ENCODE data around the gene ZNF608.
A peak's percentile ranks its signal among the peaks of the same experiment; 100 is the strongest.

Gene ZNF608

GRCh38 chr5:124783794-124784193 lies 37.4 kb upstream of the ZNF608 start:
- H3K4me3 ChIP-seq (replicated peaks; ENCODE audit: low read depth, low read length), result no peak overlapping the region
- DNase-seq (ENCODE audit: low read depth), result peak; percentile 90
- no peak for TF ChIP-seq CTCF (IDR thresholded peaks at IDR 0.05; ENCODE audit: low read length, missing control alignments)

- no peak for DNase-seq (ENCODE audit: low read depth)
- no peak for TF ChIP-seq CTCF (IDR thresholded peaks at IDR 0.05; ENCODE audit: low read length, missing control alignments)
These were observed 36.8 kb upstream of the ZNF608 start for GRCh38 chr5:124783285-124783684.

GRCh38 chr5:124782262-124782661 lies 35.8 kb upstream of the ZNF608 start:
- no peak overlapping the region for H3K4me3 ChIP-seq (replicated peaks; ENCODE audit: low read depth, low read length)
- TF ChIP-seq CTCF (IDR thresholded peaks at IDR 0.05; ENCODE audit: low read length, missing control alignments), result no peak
- no peak for DNase-seq (ENCODE audit: low read depth)

More at GRCh38 chr5:124783285-124783684, 36.8 kb upstream of the ZNF608 start:
- no peak overlapping the region for H3K4me3 ChIP-seq (replicated peaks; ENCODE audit: low read depth, low read length)

- DNase-seq (ENCODE audit: low read depth), result no peak
- TF ChIP-seq CTCF (IDR thresholded peaks at IDR 0.05; ENCODE audit: low read length, missing control alignments), result no peak
- no peak overlapping the region for H3K4me3 ChIP-seq (replicated peaks; ENCODE audit: low read depth, low read length)
These were observed 33.6 kb upstream of the ZNF608 start for GRCh38 chr5:124780011-124780410.

GRCh38 chr5:124773315-124774311 lies 27.2 kb upstream of the ZNF608 start:
- no peak overlapping the region for H3K4me3 ChIP-seq (replicated peaks; ENCODE audit: low read depth, low read length)
- TF ChIP-seq CTCF (IDR thresholded peaks at IDR 0.05; ENCODE audit: low read length, missing control alignments), result no peak
- no peak for DNase-seq (ENCODE audit: low read depth)

- no peak for DNase-seq (ENCODE audit: low read depth)
- TF ChIP-seq CTCF (IDR thresholded peaks at IDR 0.05; ENCODE audit: low read length, missing control alignments), result no peak
- H3K4me3 ChIP-seq (replicated peaks; ENCODE audit: low read depth, low read length), result no peak overlapping the region
These were observed 26.2 kb upstream of the ZNF608 start for GRCh38 chr5:124772457-124773200.

All from fibroblast of pulmonary artery (primary cell).